NCI-H460 (cell line): ENCODE data around the gene ASCL2. TPM values are rescaled to one million over a fixed set of nuclear protein-coding genes. Genes with fewer than 3 reads are reported as not detected.

Experiments used
- DNase-seq: peaks from one replicate; pipeline ENCODE4 v3.0.0-alpha.2; 2016; ENCODE audit warnings: low read depth; ENCODE audit errors: extremely low read depth
- polyA plus RNA-seq: library from polyadenylated mRNA; depleted of rRNA; stranded (reverse); fragments of >200 nt; gene quantifications from 2 replicates; pipeline ENCODE4 v1.2.3, GENCODE V29; 2014; cell fraction: nucleus; rRNA removed
- total RNA-seq: library from RNA; depleted of rRNA; stranded (reverse); fragments of >200 nt; shearing (Covaris generic); gene quantifications from 2 replicates; pipeline ENCODE4 v1.2.3, GENCODE V29; 2014; rRNA removed

Gene ASCL2
- not detected in 2 replicates for total RNA-seq
- not detected in 2 replicates for polyA plus RNA-seq

GRCh38 chr11:2270322-2271076 is at the start of gene ASCL2:
TSS of gene ASCL2 (minus strand) at chr11:2270588. CDS start at chr11:2270332, 256 bp downstream.
- DNase-seq: no peak

- no peak for DNase-seq
Observed at GRCh38 chr11:2319791-2320472, 49.5 kb upstream of the ASCL2 start.

- no peak for DNase-seq
Observed at GRCh38 chr11:2318707-2319106, 48.3 kb upstream of the ASCL2 start.

- DNase-seq: no peak
Observed at GRCh38 chr11:2318123-2318522, 47.7 kb upstream of the ASCL2 start.

- no peak for DNase-seq
Observed at GRCh38 chr11:2317354-2318050, 47.1 kb upstream of the ASCL2 start.

- DNase-seq: no peak
Observed at GRCh38 chr11:2316963-2317244, 46.5 kb upstream of the ASCL2 start.

GRCh38 chr11:2316169-2316962 is 46.0 kb upstream of the ASCL2 start:
- no peak for DNase-seq

GRCh38 chr11:2315395-2316168 is 45.2 kb upstream of the ASCL2 start:
- DNase-seq: no peak

GRCh38 chr11:2314525-2315394 is 44.4 kb upstream of the ASCL2 start:
- no peak for DNase-seq

GRCh38 chr11:2314136-2314524 is 43.7 kb upstream of the ASCL2 start:
- DNase-seq: no peak

GRCh38 chr11:2313051-2313951 is 42.9 kb upstream of the ASCL2 start:
- no peak for DNase-seq

GRCh38 chr11:2312232-2313042 is 42.0 kb upstream of the ASCL2 start:
- no peak for DNase-seq

- DNase-seq: no peak
Observed at GRCh38 chr11:2311353-2312133, 41.2 kb upstream of the ASCL2 start.

- no peak for DNase-seq
Observed at GRCh38 chr11:2310786-2311352, 40.5 kb upstream of the ASCL2 start.

GRCh38 chr11:2310073-2310785 is 39.8 kb upstream of the ASCL2 start:
- no peak for DNase-seq
